ENCODE results near the gene FOXI1. TPM values are rescaled to one million over a fixed set of nuclear protein-coding genes. Genes with fewer than 3 reads are reported as not detected.

FOXI1 gene
- total RNA-seq, 1 donor from 2014 or later = not detected

DNA sequence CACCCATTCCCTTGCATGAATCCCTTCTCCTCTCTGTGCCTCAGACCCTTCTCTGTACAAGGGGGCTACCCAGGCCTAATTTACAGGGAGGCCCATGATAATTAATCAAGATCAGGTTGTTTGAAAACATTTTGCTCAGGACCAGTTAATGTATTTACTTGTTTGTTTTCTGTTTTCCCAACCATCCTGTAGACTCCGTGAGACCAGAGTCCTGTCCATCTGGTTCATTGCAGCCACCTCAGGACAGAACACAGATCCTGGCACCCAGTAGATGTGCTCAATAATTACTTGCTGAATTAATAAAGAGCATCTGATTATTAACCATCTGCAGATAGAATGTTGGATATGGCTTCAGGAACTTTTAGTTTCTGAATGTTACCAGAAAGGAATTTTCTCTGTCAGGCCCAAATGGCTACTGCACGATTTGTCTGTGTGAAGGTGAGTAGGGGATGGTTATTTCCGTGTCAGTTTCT lies 27.3 kb downstream of the FOXI1 start:
- TF ChIP-seq, protein P1, sequence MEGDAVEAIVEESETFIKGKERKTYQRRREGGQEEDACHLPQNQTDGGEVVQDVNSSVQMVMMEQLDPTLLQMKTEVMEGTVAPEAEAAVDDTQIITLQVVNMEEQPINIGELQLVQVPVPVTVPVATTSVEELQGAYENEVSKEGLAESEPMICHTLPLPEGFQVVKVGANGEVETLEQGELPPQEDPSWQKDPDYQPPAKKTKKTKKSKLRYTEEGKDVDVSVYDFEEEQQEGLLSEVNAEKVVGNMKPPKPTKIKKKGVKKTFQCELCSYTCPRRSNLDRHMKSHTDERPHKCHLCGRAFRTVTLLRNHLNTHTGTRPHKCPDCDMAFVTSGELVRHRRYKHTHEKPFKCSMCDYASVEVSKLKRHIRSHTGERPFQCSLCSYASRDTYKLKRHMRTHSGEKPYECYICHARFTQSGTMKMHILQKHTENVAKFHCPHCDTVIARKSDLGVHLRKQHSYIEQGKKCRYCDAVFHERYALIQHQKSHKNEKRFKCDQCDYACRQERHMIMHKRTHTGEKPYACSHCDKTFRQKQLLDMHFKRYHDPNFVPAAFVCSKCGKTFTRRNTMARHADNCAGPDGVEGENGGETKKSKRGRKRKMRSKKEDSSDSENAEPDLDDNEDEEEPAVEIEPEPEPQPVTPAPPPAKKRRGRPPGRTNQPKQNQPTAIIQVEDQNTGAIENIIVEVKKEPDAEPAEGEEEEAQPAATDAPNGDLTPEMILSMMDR (IDR thresholded peaks at IDR 0.05; ENCODE audit: insufficient read depth, low read length, poor library complexity, severe bottlenecking) = no peak
- Histone ChIP-seq H3K4me3 (ENCODE audit: low read depth, low read length) (no peak overlapping the region), H3K36me3 (ENCODE audit: control insufficient read depth, insufficient read depth, low read length) (no peaks in the 10 kb centered on the region), H3K27me3 (ENCODE audit: control insufficient read depth, insufficient read depth, low read length) (no peaks in the 10 kb centered on the region)
- DNase-seq (ENCODE audit: low read depth) = no peak

DNA sequence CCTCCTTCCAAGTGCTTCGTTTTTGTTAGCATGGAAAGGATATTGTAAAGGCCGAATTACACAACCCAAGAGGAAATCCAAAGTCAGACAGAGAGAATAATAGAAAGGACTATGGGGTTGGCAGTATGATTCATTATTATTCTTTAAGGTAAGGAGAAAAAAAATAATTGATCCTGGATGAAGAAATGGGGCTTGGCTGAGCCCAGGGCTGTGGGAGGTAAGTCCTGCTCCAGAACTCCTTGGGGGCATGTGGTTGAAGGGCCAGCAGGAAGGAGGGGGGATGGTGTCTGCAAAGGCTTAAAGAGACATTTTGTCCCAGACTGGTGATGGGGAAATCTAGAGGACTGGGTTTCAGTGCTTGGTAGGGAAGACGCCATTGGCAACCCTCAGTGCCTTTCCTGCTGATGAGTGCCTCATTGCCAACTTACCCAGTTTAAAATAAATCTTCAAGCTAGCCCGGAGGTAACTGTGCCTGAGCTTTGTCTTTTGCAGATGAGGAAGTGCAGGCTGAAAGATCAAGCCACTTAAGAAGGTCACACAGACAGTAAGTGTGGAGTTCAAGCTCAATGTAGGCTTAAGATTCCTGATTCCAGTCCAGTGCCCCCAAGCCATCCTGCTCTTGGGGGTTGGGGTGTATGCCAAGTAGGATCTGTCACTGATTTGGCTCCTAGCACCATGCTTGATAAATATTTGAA lies 30.2 kb downstream of the FOXI1 start:
- TF ChIP-seq, protein P1 (IDR thresholded peaks at IDR 0.05; ENCODE audit: insufficient read depth, low read length, poor library complexity, severe bottlenecking) = no peak
- H3K36me3 ChIP-seq (ENCODE audit: control insufficient read depth, insufficient read depth, low read length) = no peaks in the 10 kb centered on the region
- no peak overlapping the region for H3K4me3 ChIP-seq (ENCODE audit: low read depth, low read length)
- no peaks in the 10 kb centered on the region for H3K27me3 ChIP-seq (ENCODE audit: control insufficient read depth, insufficient read depth, low read length)
- no peak for DNase-seq (ENCODE audit: low read depth)

DNA sequence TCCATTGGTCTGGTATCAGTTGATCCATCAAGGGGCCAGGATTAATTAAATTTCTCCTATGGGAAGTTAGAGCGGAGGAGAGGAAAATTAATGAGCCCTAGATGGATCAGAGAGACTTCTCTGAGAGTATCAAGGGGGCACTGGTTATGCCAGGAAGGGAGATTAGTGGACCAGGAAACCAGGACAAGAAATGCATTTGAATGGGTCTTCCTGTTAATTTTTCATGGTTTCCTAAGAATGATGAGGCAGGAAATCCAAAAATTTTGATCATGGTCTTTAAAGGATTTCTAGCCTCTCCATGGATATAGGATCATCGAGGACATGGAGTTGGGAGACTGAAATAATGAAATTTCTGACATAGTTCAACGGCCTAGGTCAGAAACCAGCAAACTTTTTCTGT lies 30.8 kb downstream of the FOXI1 start:
- TF ChIP-seq, protein P1 (IDR thresholded peaks at IDR 0.05; ENCODE audit: insufficient read depth, low read length, poor library complexity, severe bottlenecking) = no peak
- DNase-seq (ENCODE audit: low read depth) = no peak
- no peaks in the 10 kb centered on the region for H3K27me3 ChIP-seq (ENCODE audit: control insufficient read depth, insufficient read depth, low read length)
- no peaks in the 10 kb centered on the region for H3K36me3 ChIP-seq (ENCODE audit: control insufficient read depth, insufficient read depth, low read length)
- H3K4me3 ChIP-seq (ENCODE audit: low read depth, low read length) = no peak overlapping the region

DNA sequence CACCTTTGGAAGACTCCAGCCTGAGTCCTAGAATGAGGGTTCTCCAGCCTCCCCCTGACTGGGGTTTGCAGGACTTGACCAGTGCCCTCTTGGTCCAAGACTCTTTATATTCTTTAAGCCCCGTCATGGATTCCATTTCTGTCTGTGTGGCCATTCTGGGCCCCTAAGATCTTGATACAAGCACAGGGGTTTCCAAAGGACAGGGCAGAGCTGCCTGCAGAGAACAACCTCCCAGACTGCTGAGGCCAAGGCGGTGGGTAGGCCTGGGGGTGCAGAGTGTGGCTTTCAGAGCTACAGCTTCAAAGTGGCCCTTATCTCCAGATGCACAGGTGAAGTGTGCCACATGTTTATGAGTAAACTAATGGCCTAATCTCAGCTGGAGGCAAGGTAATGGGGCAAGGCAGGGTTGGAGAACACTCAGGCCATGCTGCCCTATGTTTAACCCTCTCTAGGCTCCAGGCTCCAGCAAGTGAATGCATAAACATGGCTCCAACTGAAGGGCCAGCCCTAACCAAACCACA lies 32.1 kb downstream of the FOXI1 start:
- H3K36me3 ChIP-seq (ENCODE audit: control insufficient read depth, insufficient read depth, low read length) = no peaks in the 10 kb centered on the region
- H3K4me3 ChIP-seq (ENCODE audit: low read depth, low read length) = no peak overlapping the region
- H3K27me3 ChIP-seq (ENCODE audit: control insufficient read depth, insufficient read depth, low read length) = no peaks in the 10 kb centered on the region
- DNase-seq (ENCODE audit: low read depth) = no peak
- TF ChIP-seq, protein P1 (IDR thresholded peaks at IDR 0.05; ENCODE audit: insufficient read depth, low read length, poor library complexity, severe bottlenecking) = no peak

DNA sequence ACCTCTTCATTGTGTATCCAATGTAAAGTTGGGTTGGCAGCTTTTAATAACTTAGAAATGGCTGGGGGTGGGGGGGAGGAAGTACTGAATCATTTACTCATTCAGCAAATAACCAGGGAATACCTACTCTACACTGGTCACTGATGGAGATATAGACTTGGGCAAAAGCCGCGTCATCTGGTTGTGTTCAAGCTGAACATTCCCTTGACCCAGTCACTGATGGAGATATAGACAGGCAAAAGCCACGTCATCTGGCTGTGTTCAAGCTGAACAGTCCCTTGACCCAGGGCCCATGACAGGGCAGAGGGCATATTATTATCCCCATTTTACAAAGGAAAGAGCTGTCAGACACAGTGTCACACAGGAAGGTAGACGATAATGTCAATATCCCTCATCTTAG lies 32.6 kb downstream of the FOXI1 start:
- Histone ChIP-seq H3K4me3 (ENCODE audit: low read depth, low read length) (no peak overlapping the region), H3K27me3 (ENCODE audit: control insufficient read depth, insufficient read depth, low read length) (no peaks in the 10 kb centered on the region), H3K36me3 (ENCODE audit: control insufficient read depth, insufficient read depth, low read length) (no peaks in the 10 kb centered on the region)
- TF ChIP-seq, protein P1 (IDR thresholded peaks at IDR 0.05; ENCODE audit: insufficient read depth, low read length, poor library complexity, severe bottlenecking) = no peak
- DNase-seq (ENCODE audit: low read depth) = no peak
